HG03565 (cell line): ENCODE measurements around the gene SP140.

ENCODE experiments used
- ATAC-seq: cut with Tn5 transposase; IDR thresholded peaks from one replicate; pipeline ENCODE4 v1.9.1; 2021; ENCODE audit warnings: mild to moderate bottlenecking, moderate library complexity; ENCODE audit not compliant: unreplicated experiment

The SP140 gene

GRCh38 chr2:230362030-230362691, 136.6 kb downstream of the SP140 start:
- ATAC-seq, result no peak
